Uterus (tissue), 4 donors: Measurements from ENCODE around the gene CBFA2T3. TPM values are rescaled to one million over a fixed set of nuclear protein-coding genes. Genes with fewer than 3 reads are reported as not detected.

Experiments used
- DNase-seq, 2 donors: peaks; one replicate each; pipeline ENCODE4 v3.0.0-alpha.2; 2019 to 2020
- H3K27ac ChIP-seq, 2 donors: fragments of 200-600 bp; sonication (generic); 1 replicate in 1 of 2; 2 replicates in 1 of 2; pipeline ENCODE4 v1.5.1; 2016 to 2018
- H3K27me3 ChIP-seq, 2 donors: fragments of 200-600 bp; sonication (generic); one replicate each; pipeline ENCODE4 v1.5.1; 2018 to 2019; ENCODE audit warnings: control low read depth in 1 of 2
- H3K36me3 ChIP-seq, 2 donors: fragments of 200-600 bp; sonication (generic); one replicate each; pipeline ENCODE4 v1.5.1; 2019; ENCODE audit warnings: control low read depth in 1 of 2
- H3K4me1 ChIP-seq, 2 donors: fragments of 200-600 bp; sonication (generic); one replicate each; pipeline ENCODE4 v1.5.1; 2018 to 2019; ENCODE audit warnings: control low read depth in 1 of 2
- H3K4me3 ChIP-seq, 2 donors: fragments of 200-600 bp; sonication (generic); 1 replicate in 1 of 2; 2 replicates in 1 of 2; pipeline ENCODE4 v1.5.1; 2018 to 2019; ENCODE audit warnings: mild to moderate bottlenecking in 1 of 2
- H3K9me3 ChIP-seq, 2 donors: fragments of 200-600 bp; sonication (generic); one replicate each; pipeline ENCODE4 v1.5.1; 2019; ENCODE audit warnings: control low read depth in 1 of 2
- CTCF ChIP-seq, 4 experiments: fragments of 200-600 bp in 2 of 4; fragments of 450-650 bp in 2 of 4; sonication (generic) in 2 of 4; IDR thresholded peaks; one replicate each; pipeline ENCODE4 v1.5.1; 2016 to 2019; ENCODE audit warnings: antibody characterized with exemption in 4 of 4, mild to moderate bottlenecking in 2 of 4, moderate library complexity in 1 of 4
- POLR2A ChIP-seq, 2 donors: fragments of 450-650 bp; IDR thresholded peaks; one replicate each; pipeline ENCODE4 v1.6.1; 2016; ENCODE audit warnings: antibody characterized with exemption in 2 of 2, mild to moderate bottlenecking in 1 of 2, moderate library complexity in 1 of 2
- intact Hi-C: fragments of 100-400 bp; cut with DNase I; formaldehyde crosslinking; loops from one replicate; pipeline ENCODE4 v1.15.1; 2023; ENCODE audit warnings: low total_unique reads
- total RNA-seq, 4 donors: library from RNA; depleted of rRNA in 3 of 4; stranded (reverse); fragments of >200 nt in 3 of 4; gene quantifications; one replicate each; pipeline versions ENCODE4 v1.1.0 to v1.2.4, GENCODE V29; 2014 to 2023
- donor health status: DM: yes; HTN: yes; CAD: no.

CBFA2T3 gene
- total RNA-seq, 4 donors from 2014 or later = under 0.01 to 12.1 (median 3.1) TPM

GRCh38 chr16:89023621-89024511, 46.9 kb upstream of the CBFA2T3 start:
- intact Hi-C loops = no loop called here
- H3K27me3 ChIP-seq = no peaks in the 10 kb centered on the region
- H3K9me3 ChIP-seq = no peaks in the 10 kb centered on the region
- H3K4me3 ChIP-seq = no peak overlapping the region
- no peaks in the 10 kb centered on the region for H3K36me3 ChIP-seq
- H3K27ac ChIP-seq = no peak overlapping the region
- no peak for DNase-seq
- TF ChIP-seq POLR2A (IDR thresholded peaks at IDR 0.05) (no peak), CTCF (IDR thresholded peaks at IDR 0.05) (no peak)
- H3K4me1 ChIP-seq = no peaks in the 10 kb centered on the region

- H3K4me3 ChIP-seq = no peak overlapping the region
- no peaks in the 10 kb centered on the region for H3K9me3 ChIP-seq
- intact Hi-C loops = no loop called here
- TF ChIP-seq POLR2A (IDR thresholded peaks at IDR 0.05) (no peak), CTCF (IDR thresholded peaks at IDR 0.05) (no peak)
- DNase-seq = no peak
- H3K36me3 ChIP-seq = no peaks in the 10 kb centered on the region
- H3K4me1 ChIP-seq = no peaks in the 10 kb centered on the region
- no peak overlapping the region for H3K27ac ChIP-seq
- H3K27me3 ChIP-seq = no peaks in the 10 kb centered on the region
Observed at GRCh38 chr16:89023151-89023551, 46.1 kb upstream of the CBFA2T3 start.

- no peaks in the 10 kb centered on the region for H3K27me3 ChIP-seq
- H3K9me3 ChIP-seq = no peaks in the 10 kb centered on the region
- H3K4me3 ChIP-seq = no peak overlapping the region
- intact Hi-C loops = no loop called here
- H3K36me3 ChIP-seq = no peaks in the 10 kb centered on the region
- H3K27ac ChIP-seq = no peak overlapping the region
- TF ChIP-seq POLR2A (IDR thresholded peaks at IDR 0.05) (no peak), CTCF (IDR thresholded peaks at IDR 0.05) (no peak)
- H3K4me1 ChIP-seq = no peaks in the 10 kb centered on the region
- no peak for DNase-seq
Observed at GRCh38 chr16:89022051-89022836, 45.2 kb upstream of the CBFA2T3 start.

GRCh38 chr16:89020925-89021595, 44.1 kb upstream of the CBFA2T3 start:
- no peak for DNase-seq
- no peaks in the 10 kb centered on the region for H3K36me3 ChIP-seq
- intact Hi-C loops = no loop called here
- TF ChIP-seq CTCF (IDR thresholded peaks at IDR 0.05) (no peak), POLR2A (IDR thresholded peaks at IDR 0.05) (no peak)
- no peaks in the 10 kb centered on the region for H3K4me1 ChIP-seq
- no peak overlapping the region for H3K27ac ChIP-seq
- no peak overlapping the region for H3K4me3 ChIP-seq
- H3K27me3 ChIP-seq = no peaks in the 10 kb centered on the region
- H3K9me3 ChIP-seq = no peaks in the 10 kb centered on the region
